ENCODE results near the gene NUDT3. TPM values are rescaled to one million over a fixed set of nuclear protein-coding genes. Genes with fewer than 3 reads are reported as not detected.

Gene NUDT3
- total and polyA plus RNA-seq, 9 of the 15 experiments (the other 6 are each of a cell fraction or from before 2014, with no cell fraction given), result 5.4 to 81.2 (median 56.4) TPM

GRCh38 chr6:34436803-34437643, 44.6 kb upstream of the NUDT3 start:
- in situ Hi-C loops (cut with MboI), result no loop called here
- no peak for ATAC-seq

More at GRCh38 chr6:34436803-34437643, 44.6 kb upstream of the NUDT3 start:
- H3K9me3 ChIP-seq (replicated peaks; ENCODE audit: control insufficient read depth, insufficient read depth, low read depth, low read length), result peaks cover 2% of the 10 kb centered on the region; the same call in 1 of the 2 replicates
- H3K27ac ChIP-seq (ENCODE audit: extremely low read depth, low read depth, low read length), result no peak overlapping the region
- TF ChIP-seq FOXA3 (CRISPR knock-in tag; conservative IDR thresholded peaks at IDR 0.05 in 1 of 2, IDR thresholded peaks at IDR 0.05 in 1 of 2) (no peak), ZEB2 (IDR thresholded peaks at IDR 0.05) (no peak), HLTF (IDR thresholded peaks at IDR 0.05) (peak; percentile 57; the same call in 1 of the 2 replicates), MEIS2 (IDR thresholded peaks at IDR 0.05; ENCODE audit: partially characterized antibody) (no peak), SREBF2 (CRISPR knock-in tag; IDR thresholded peaks at IDR 0.05) (no peak), FOXA1 (IDR thresholded peaks at IDR 0.05; ENCODE audit: borderline replicate concordance) (no peak), POLR2AphosphoS5 (IDR thresholded peaks at IDR 0.05; ENCODE audit: control insufficient read depth, insufficient read depth, low read depth, low read length) (no peak), ZNF512 (tag; IDR thresholded peaks at IDR 0.05) (no peak), CBX5 (IDR thresholded peaks at IDR 0.05; ENCODE audit: borderline replicate concordance, low read depth) (peak; percentile 47), PHB (CRISPR knock-in tag; IDR thresholded peaks at IDR 0.05) (no peak), NFYB (IDR thresholded peaks at IDR 0.05; ENCODE audit: extremely low read depth, insufficient read length) (peak; percentile 41), MXI1 (IDR thresholded peaks at IDR 0.05; ENCODE audit: low read depth, low read length) (no peak)
- no peaks in the 10 kb centered on the region for H3K27me3 ChIP-seq (ENCODE audit: control insufficient read depth in 2 of 2, insufficient read depth in 2 of 2, low read length in 2 of 2)
- DNase-seq (ENCODE audit: extremely low read depth in 1 of 4, low spot score in 3 of 4), result no peak
- intact Hi-C loops (cut with micrococcal nuclease), result no loop called here
- no peaks in the 10 kb centered on the region for H3K79me2 ChIP-seq (ENCODE audit: control insufficient read depth, insufficient read depth, low read length)
- no peaks in the 10 kb centered on the region for H3K4me1 ChIP-seq (replicated peaks in 1 of 2; ENCODE audit: control insufficient read depth in 2 of 2, insufficient read depth in 2 of 2, low read length in 2 of 2)
- H2AFZ ChIP-seq (ENCODE audit: low read depth, low read length), result peak overlapping the region; percentile 7; the same call in 1 of the 2 replicates
- BruUV-seq (replicated peaks), result no TSS peak
- H3K9ac ChIP-seq (ENCODE audit: insufficient read depth in 1 of 2, low read depth in 2 of 2, low read length in 2 of 2), result no peak overlapping the region
- H3K36me3 ChIP-seq (ENCODE audit: control insufficient read depth, insufficient read depth, low read length), result no peaks in the 10 kb centered on the region
- no peak overlapping the region for H3K4me2 ChIP-seq (ENCODE audit: insufficient read depth, low read length)
- H3K4me3 ChIP-seq, result no peak overlapping the region
- CTCF ChIA-PET (ENCODE audit: low intra/inter-chr PET ratio), result no interaction called here
- no peak for FAIRE-seq
- no peaks in the 10 kb centered on the region for H4K20me1 ChIP-seq (replicated peaks; ENCODE audit: control insufficient read depth, insufficient read depth, low read length)
- no peaks in the 10 kb centered on the region for H3K9me1 ChIP-seq (ENCODE audit: control insufficient read depth, insufficient read depth, low read length)
- POLR2A ChIA-PET, result interaction anchor here (0.7 to 3.2 kb wide), 5 partner anchors 8 to 23 kb away, joined by 3 to 15 read pairs (median 3); partner anchors contain the start of gene RPS10
- WGBS (ENCODE audit: insufficient coverage, low coverage, missing lambda C conversion rate), result 57% methylated on average over 19 of the region's 38 CpGs
